Stimulated activated CD4-positive, alpha-beta T cell treated with anti-CD3 and anti-CD28 coated beads, Interleukin-4, amount 100 ng/mL, for 24 hours (primary cell): ENCODE results near the gene ATXN1.
"Not testable (repeated sequence)": the region's sequence is repeated elsewhere in the genome, so short reads cannot be mapped to it uniquely, and the experiment has no call there.

Experiments
- DNase-seq: peaks from one replicate; pipeline ENCODE4 v3.0.0-alpha.2; 2020

Gene ATXN1

DNA sequence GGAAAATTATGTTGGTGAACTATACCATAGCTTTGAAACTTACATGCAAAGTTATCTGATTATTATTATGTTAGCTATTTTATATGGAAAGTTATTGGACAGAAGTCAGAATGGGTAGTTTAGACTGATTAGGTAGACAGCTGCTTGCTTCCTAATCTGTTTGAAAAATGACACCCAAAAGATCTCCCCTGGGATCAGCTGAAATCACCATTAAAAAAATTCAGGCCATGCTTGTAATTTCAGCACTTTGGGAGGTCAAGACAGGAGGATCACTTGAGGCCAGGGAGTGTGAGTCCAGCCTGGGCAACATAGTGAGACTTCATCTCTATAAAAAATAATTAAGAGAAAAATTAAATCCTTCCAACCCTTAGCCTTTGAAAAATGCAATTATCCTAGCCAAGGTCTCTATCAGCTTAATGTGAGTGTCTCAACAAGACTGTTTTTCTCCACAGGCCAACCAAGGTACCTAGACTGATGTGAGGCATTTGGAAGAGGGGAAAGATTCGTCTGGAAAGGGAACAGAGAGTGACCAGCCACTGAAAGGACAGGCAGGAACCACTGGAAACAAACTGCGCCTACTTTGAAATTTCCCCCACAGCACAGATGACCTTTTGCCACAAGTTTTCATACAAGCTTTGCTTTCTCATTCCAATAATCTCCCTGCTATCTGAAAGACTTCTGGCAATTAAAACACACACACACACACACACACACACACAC, 290.6 kb downstream of the ATXN1 start:
- DNase-seq, result peak; percentile 11

DNA sequence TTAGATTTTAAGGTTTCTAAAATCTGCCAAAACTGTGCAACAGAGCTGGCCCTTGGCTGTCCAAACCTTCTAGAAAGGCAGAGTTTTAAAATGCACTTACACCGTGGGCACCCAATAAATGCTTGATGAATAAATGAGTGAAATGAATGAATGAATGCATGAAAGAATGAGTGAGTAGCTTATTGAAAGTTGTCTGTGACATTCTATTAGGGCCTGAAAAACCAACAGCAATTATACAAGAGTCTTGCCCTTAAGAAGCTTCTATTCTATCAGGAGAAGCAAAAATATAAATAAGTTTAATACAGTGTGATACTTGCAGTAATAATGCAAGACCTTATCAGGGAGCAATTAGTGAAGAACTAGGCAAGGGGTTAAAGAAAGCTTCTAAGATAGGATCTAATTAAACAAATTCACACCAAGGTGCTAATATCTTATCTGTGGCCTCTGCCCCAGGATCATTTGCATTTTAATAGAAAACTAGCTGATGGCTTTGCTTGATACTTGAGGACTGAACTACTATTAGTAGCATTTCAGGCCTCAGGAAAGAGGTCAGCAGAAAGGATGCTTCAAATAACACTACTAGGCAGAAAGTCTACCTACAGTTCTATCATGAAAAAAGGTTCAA, 292.2 kb downstream of the ATXN1 start:
- DNase-seq, result no peak

DNA sequence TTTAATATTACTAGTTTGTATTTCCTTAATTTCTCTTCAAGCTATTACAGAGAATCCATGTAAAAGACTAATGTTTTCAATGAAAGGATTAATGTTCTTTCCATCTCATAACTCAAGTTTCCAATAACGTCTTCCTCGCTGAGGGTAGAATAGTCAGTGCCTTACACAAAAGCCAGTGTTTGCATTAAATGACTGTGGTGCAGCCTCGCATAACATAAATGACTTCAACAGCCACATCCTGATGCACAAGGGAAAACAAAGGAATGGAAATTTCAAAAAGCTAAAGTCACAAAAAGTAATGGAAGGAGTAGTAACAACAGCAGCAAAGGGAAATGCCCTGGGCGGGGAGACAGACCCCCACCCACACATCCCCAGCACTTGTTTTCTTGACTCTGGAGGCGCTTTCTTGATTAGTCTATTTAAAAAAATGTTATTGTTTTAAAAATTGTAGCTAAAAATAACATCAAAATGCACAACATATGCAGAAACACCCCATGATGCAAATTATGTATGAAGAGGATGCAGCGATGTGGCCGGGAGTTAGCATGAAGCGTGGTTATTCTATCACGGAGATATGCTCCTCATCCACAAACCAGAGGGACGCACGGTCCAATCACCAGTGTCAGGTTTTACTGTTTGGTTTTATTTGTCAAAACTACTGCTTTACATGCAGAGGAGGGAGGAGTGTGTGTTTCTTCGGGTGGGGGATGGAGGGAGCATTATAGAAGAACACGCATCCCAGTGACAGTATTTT, 294.3 kb downstream of the ATXN1 start:
- DNase-seq, result no peak

DNA sequence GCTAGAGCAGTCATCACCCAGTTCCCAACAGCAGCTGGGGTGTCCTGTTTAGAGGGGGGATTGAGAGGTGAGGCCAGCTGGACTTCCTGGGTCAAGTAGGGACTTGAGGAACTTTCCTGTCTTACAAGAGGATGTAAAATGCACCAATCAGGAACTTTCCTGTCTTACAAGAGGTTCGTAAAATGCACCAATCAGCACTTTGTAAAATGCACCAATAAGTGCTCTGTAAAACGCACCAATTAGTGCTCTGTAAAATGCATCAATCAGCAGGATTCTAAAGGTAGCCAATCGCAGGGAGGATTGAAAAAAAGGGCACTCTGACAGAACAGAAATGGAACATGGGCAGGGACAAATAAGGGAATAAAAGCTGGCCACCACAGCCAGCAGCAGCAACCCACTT, 297.2 kb downstream of the ATXN1 start:
- DNase-seq, result no peak

DNA sequence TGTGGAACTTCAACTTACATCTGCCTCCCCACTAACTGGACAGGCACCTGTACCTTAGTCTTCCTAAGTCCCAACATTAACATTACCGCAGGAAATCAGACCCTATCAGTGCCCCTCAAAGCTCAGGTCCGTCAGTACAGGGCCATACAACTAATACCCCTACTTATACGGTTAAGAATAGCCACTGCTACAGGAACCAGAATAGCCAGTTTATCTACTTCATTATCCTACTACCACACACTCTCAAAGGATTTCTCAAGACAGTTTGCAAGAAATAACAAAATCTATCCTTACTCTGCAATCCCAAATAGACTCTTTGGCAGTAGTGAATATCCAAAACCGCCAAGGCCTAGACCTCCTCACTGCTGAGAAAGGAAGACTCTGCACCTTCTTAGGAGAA, 298.0 kb downstream of the ATXN1 start:
- DNase-seq, result not testable (repeated sequence)

DNA sequence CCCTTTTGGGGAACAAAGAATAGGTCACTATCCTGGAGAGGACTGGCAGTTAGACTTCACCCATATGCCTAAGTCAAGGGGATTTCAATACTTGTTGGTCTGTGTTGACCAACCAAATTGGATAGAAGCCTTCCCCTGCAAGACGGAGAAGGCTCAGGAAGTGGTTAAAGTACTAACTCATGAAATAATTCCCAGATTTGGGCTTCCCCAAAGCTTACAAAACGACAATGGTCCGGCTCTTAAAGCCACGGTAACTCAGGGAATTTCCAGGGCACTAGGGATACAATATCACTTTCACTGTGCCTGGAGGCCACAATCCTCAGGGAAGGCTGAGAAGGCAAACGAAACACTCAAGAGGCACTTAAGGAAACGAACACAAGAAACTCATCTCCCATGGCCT, 299.8 kb downstream of the ATXN1 start:
- no peak for DNase-seq

DNA sequence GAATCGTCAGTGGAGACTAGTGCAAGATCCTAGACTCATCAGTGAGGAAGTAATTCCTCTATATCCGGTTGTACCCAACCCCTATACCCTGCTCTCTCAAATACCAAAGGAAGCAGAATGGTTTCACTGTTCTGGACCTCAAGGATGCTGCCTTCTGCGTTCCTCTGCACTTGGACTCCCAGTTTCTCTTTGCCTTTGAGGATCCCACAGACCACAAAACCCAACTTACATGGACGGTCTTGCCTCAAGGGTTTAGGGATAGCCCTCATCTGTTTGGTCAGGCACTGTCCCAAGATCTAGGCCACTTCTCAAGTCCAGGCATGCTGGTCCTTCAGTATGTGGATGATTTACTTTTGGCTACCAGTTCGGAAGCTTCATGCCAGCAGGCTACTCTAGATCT, 301.8 kb downstream of the ATXN1 start:
- DNase-seq, result not testable (repeated sequence)

DNA sequence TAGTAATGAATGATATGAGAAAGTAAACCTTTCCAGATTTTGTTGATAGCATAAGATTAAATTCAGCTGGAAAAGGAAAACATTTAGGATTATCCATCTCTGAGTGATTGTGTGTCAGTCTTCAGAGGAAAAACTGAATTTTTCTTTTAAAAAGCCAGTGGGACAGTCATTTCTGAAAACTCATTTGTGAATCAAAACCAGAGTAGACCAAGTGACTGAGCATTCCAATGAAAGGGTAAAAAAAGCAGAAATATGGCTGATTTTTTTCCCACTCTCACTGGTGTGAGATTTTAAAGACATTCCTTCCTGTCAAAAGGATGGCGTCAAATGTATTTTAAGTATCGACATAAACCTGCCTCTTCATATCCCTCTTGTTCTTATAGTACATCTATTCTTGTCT, 308.9 kb downstream of the ATXN1 start:
- DNase-seq, result no peak

DNA sequence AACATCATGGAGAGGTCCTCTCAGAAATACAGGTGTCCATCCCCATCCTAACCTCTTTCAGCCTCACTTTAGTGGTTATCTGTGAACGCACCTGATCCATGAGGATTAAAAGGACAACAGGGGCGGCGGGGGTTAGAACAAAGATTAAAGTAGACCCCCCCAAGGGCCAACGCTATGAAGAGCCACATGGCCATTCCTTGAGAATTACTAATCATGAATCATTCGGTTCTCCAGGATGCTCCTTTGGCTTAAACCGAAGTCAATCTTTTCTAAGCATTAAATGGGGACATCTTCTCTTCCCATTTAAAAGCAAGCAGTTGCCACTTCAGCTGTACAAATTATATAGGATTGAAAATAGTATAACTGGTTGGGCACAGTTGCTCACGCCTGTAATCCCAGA, 310.4 kb downstream of the ATXN1 start:
- DNase-seq, result no peak

DNA sequence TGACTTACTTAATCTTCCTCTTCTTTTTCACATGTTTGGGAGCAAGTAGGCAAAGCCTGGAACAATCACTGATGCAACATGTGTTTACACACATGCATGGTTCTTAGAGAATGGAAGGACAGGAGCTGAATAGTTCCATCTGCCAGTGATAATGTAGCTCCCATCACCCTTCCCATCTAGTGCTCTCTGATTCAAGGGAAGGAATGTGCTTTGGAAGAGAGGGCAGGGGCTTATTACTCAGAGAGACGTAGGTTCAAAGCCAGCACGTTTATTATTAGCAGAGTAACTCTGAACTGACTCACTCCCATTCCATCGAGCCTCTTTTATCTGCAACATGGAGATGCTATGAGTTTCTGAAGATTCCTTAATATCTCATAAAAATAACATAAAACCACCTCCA, 311.0 kb downstream of the ATXN1 start:
- DNase-seq, result no peak

DNA sequence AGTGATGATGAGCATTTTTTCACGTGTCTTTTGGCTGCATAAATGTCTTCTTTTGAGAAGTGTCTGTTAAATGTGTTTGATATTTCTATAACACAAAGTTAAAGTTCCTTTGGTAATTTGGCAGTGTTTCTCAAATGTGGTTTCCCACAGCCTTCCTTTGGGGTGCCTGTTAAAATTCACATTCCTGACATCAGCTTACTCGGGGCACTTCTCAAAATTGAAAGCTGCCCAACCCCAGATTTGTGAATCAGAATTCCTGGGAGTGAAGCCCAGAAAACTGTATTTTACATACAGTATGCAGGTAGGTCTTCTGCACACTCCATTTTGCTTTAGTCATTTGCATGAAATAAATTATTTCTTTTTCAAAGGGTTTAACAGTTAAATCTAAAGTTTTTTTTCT, 315.0 kb downstream of the ATXN1 start:
- no peak for DNase-seq

DNA sequence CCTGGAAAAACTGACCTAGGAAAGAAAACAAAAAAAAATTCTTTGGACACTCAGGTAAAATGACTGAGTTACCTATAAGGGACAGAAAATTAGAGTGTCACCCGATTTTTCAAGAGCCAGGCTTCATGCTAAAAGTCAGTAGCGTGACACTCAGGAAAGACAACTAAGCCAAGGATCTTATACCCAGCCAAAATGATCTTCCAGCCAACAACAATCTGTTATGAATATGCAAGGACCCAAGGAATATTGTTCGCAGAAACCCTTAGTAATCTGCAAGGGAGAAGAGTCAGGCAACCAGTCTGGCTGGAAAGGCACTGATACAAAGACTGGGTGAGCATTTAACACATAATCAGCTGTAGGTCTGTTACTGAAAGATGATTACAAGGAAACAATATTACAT, 319.2 kb downstream of the ATXN1 start:
- DNase-seq, result no peak

DNA sequence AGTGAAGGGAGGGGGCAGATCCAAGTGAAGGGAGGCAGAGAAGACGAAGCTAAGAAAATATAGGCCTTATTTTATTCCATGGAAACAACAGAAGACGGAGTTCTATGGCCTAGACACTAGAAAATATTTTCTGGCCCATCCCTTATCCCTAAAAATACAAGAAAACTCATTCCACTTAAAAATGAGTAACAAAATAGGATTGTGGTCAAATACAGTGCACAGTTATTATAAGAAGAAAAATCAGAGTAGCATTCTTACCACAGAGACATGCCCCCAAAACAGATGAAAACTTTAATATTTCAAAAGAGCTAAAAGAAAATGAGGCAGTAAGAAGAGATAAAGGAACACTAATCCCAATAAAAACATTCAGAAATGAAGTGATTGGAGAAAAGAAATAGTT, 320.0 kb downstream of the ATXN1 start:
- DNase-seq, result no peak

DNA sequence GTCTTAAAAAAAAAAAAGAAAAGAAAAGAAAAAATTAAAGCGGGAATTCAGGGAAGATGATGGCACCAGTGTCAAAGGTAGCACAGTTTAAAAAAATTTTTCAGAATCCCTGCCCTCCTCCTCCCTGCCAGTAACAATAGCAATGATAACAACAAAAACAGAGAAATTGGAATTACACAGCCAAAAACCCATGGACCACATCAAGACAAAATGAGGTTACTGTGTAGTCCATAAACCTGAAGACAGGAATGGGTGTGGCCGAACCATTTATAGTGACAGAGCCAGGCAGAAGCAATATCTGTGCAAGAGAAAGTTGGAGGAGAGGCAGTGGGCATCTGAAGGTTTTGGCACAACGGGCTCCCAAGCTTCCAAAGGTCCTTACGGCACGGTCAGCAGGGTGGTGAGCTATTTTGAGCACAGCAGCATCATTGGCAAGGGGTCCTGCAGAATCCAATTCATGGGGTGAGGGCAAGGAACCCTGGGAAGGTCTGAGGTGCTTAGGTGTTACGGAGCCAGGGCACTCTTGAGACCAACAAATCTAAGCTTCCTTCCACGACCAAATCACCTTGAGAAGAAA, 320.5 kb downstream of the ATXN1 start:
- DNase-seq, result no peak

DNA sequence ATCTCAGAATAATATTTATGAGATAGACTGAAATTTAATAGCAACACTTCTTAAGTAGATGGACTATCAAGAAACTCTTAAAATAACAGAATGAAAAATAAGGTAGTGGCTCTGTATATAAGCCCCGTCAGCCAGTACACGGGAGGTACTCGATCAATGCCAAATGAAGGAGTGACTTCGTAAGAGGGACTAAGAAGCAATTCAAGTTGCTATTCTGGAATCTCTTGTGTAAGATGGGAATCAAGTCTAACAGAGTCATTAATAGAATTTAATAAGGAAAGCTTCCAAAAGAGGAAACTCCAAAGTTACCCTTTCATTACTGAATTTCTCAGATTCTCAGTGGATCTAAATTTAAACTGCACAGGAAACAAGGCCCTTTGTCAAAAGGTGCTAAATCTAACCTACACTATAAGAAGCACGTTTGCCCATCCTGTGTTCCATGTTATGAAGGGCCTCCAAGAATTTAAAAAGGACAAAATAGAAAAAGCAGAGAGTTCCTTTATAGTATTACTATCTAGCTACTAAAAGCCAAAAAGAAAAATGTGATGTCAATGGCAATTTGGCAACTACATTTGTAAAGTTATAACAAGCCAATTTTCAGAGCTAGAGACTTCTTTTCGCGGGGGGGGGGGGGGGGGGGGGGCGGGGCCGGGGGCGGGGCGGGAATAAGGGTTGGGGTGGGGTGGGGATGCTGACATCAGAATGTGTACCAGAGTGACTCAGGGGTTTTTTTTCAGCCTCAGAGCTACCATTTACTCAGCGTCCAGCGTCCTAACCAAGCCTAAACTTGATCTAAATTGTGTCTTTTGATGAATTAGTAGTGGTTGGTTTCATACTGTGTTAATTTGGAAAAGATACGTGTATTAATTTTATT, 322.3 kb downstream of the ATXN1 start:
- DNase-seq, result peak; percentile 32

DNA sequence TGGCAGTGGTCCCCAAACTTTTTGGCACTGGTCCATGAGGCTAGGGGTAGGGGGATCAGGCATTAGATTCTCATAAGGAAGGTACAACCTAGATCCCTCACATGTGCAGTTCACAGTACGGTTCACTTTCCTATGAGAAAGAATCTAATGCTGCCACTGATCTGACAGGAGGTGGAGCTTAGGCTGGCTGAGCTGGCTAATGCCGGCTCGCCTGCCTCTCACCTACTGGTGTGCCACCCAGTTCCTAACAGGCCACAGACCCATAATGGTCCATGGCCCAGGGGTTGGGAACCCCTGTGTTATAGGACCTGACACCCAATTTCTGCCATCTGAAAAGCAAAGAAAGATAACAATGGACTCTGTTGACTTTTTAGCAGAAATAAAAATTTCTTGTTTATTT, 323.3 kb downstream of the ATXN1 start:
- DNase-seq, result peak; percentile 56

DNA sequence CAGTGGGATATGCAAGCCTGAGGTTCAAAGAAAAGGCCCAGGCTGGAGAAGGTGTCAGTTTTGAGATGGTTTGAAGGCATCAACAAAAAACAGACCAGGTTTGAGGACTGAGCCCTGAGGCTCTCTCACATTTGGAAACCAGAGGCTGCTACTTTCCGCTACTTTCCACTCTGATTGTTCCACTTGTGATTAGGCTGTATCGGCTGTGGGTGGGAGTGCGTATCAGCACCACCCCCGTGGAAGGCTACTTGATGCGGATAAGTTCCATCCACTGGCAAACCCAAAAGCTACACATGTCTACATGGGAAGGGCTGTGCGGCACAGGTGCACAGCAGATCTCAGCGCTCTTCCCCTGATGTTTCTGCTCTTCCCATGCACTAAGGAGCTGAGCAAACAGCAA, 324.2 kb downstream of the ATXN1 start:
- DNase-seq, result peak; percentile 55

DNA sequence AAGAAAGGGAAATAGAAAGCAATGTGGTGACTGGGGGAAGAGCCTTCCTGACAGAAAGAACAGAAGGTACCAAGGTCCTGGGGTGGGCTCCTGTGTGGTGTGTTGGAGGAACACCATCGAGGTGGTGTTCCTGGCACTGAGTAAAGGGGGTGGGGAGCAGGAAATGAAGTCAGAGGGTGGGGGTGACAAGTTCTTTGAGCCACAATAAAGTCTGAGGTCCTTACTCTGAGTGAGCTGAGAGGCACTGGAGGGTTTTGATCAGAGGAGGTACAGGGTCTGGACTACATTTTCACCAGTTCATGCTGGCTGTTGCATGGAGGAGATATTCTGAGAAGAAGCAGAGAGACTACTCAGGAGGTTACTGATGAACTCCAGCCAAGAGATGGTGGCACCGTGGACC, 324.7 kb downstream of the ATXN1 start:
- DNase-seq, result peak; percentile 56

DNA sequence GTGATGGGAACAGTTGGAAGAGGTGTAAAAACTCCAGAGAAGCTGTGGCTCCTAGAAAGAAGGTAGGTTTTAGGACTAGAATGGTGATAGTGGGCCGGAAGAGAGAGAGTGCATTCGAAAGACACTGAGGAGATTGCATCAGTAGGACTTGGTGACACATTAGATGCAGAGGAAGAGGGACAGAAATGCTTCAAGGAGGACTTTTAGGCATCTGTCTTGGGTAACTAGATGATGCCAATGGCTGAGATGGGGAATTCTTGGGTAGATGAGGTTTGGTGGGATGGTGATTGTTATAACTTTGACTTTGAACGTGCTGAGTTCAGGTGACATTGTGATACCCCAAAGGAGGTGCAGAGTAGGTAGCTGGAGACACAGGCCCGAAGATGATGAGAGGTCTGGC, 326.4 kb downstream of the ATXN1 start:
- DNase-seq, result no peak

DNA sequence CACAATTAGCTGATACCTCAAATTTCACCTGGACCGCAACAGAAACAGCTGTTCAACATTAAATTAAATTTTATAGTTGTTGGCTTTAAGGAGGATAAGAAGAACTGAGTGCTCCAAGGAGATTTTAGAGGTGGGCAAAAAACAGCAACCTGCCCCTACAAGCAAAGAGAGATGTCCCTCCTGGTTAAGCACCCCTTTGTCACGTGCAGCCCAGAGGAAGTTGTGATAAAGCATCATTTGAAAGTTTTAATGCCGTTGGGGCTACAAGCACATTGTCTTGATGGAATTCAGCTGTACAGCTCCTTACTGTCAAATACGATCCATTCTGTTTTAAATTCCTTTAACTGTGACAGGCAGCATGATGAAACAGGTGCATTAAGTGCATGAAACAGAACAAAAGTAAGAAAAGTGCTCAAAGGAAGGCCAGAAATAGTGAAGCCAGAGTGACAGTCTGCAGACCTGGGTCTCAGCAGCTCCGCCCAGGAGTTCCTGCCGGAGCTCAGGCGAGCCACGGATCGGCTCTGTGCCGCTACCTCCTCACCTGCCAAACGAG, 327.8 kb downstream of the ATXN1 start:
- DNase-seq, result no peak

DNA sequence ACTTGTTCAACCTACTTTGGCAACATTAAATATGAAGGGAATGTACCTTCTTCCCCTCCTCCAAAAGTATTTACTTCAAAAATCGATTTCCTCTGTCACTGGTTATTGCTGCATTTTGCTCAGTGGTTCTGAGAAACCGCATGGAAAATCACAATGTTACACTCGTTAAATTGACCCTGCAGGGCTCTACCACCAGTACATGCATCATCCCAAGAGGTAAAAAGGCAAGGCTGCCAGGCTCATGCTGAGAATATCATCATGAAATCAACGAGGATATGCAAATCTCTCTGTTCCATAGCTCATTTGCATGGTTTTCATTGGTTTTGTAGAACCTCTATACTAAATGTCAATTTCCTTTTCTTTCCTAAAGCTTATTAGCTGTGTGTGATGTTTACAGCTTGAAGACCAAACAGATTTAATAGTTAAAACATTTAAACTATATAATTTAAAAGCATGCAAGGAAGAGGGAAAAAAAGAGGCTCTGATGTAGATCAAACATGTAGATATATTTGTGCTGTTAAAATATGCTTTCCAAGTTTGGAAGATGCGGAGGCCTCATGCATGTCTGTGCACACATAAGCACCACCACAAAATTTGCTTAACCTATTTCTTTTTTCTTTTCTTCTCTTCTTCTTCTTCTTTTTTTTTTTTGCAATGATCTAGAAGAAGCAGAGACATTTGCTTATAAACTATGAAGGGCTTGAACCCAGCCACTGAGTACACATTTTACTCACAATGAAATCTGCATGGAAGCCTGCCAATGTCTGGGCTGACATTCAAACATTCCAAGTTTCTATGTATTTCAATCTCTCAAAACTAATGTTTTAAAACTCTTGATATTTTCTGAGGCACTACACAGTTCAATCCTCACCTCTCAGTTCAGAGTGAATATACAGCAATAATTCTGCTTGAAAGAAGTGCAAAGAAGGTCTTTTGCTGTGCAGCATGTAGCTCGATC, 328.9 kb downstream of the ATXN1 start:
- no peak for DNase-seq
